ENCODE data around the gene CHRNB1.

CHRNB1 gene

DNA sequence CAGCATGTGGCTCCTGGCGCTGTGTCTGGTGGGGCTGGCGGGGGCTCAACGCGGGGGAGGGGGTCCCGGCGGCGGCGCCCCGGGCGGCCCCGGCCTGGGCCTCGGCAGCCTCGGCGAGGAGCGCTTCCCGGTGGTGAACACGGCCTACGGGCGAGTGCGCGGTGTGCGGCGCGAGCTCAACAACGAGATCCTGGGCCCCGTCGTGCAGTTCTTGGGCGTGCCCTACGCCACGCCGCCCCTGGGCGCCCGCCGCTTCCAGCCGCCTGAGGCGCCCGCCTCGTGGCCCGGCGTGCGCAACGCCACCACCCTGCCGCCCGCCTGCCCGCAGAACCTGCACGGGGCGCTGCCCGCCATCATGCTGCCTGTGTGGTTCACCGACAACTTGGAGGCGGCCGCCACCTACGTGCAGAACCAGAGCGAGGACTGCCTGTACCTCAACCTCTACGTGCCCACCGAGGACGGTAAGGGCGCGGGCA lies 36.6 kb upstream of the CHRNB1 start:
- no peak for DNase-seq (ENCODE audit: extremely low read depth, low read depth)
- H3K4me3 ChIP-seq (replicated peaks; ENCODE audit: low read depth, low read length) = no peak overlapping the region
- TF ChIP-seq, protein P1, sequence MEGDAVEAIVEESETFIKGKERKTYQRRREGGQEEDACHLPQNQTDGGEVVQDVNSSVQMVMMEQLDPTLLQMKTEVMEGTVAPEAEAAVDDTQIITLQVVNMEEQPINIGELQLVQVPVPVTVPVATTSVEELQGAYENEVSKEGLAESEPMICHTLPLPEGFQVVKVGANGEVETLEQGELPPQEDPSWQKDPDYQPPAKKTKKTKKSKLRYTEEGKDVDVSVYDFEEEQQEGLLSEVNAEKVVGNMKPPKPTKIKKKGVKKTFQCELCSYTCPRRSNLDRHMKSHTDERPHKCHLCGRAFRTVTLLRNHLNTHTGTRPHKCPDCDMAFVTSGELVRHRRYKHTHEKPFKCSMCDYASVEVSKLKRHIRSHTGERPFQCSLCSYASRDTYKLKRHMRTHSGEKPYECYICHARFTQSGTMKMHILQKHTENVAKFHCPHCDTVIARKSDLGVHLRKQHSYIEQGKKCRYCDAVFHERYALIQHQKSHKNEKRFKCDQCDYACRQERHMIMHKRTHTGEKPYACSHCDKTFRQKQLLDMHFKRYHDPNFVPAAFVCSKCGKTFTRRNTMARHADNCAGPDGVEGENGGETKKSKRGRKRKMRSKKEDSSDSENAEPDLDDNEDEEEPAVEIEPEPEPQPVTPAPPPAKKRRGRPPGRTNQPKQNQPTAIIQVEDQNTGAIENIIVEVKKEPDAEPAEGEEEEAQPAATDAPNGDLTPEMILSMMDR (IDR thresholded peaks at IDR 0.05; ENCODE audit: low read depth, low read length, missing control alignments) = no peak

DNA sequence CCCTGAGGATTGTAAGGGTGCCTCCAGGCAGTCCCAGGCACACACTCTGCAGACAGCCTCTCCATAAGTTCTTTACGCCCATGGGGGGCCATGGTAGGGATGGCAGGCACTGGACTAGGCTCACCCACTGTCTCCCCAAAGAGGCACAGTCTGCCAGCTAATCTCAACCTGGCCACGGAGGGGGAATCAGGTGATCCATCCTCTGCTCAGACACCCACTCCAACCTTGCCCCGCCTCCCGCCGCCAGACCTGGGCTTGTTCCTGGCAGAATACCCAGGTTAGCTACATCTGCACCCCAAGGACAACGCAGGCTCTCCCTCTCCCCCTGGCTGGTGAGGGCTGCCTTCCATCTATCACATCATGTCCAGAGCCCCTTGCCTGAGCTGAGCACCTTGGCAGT lies 36.0 kb upstream of the CHRNB1 start:
- no peak overlapping the region for H3K4me3 ChIP-seq (replicated peaks; ENCODE audit: low read depth, low read length)
- no peak for DNase-seq (ENCODE audit: extremely low read depth, low read depth)
- TF ChIP-seq, protein P1 (IDR thresholded peaks at IDR 0.05; ENCODE audit: low read depth, low read length, missing control alignments) = no peak

DNA sequence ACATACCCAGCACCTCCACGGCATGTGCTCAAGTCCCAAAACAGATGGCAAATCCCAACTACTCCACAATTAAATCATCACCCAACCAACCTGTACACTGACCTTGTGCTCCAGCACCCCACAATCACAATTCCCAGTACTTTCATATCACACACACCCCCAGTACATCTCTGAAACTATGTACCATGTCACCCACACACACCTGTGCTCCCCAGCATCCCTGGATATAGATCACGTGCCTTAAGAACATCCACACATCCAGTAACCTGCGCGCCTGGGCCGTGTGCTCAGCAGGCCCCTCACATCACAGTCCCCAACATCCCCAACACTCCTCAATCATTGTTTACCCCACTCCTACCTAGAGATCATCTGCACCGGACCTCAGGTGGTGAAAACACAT lies 35.1 kb upstream of the CHRNB1 start:
- TF ChIP-seq, protein P1 (IDR thresholded peaks at IDR 0.05; ENCODE audit: low read depth, low read length, missing control alignments) = no peak
- DNase-seq (ENCODE audit: extremely low read depth, low read depth) = no peak
- H3K4me3 ChIP-seq (replicated peaks; ENCODE audit: low read depth, low read length) = no peak overlapping the region

DNA sequence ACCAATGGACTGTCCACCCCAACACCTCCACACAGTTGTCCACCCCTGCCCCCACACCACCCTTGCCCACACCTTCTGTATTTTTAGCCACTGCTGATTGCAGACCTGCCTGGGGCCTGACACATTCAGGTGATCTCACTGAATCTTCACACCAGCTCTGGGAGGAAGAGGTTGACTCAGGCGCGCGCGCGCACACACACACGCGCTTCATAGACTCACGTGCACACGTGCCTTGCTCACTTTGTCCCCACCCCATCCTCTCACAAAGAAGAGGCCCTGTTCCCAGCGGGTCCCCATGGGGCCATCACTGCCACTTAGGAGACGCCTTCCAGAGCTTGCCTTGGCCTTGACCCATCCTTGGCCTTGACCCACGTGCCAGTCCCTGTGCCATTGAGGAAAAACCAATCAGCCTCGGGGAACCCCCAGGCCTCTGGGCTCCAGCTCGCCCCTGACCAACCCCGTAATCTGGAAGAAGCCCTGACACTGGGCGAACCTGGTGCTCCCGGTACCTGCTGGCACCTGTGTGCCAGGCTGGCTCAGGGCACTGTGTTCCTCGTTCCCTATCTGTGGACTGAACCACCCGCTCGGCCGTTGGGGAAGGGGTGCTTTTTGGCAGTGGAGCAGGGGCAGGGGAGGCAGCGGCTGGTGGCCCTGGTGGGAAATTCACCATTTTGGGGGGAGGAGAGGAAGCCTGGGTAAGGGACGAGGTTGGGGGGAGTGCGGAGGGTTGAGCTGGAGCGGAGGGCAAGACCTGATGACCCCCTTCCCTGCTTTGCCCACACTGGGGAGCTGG lies 34.0 kb upstream of the CHRNB1 start:
- no peak overlapping the region for H3K4me3 ChIP-seq (replicated peaks; ENCODE audit: low read depth, low read length)
- TF ChIP-seq, protein P1 (IDR thresholded peaks at IDR 0.05; ENCODE audit: low read depth, low read length, missing control alignments) = no peak
- no peak for DNase-seq (ENCODE audit: extremely low read depth, low read depth)

DNA sequence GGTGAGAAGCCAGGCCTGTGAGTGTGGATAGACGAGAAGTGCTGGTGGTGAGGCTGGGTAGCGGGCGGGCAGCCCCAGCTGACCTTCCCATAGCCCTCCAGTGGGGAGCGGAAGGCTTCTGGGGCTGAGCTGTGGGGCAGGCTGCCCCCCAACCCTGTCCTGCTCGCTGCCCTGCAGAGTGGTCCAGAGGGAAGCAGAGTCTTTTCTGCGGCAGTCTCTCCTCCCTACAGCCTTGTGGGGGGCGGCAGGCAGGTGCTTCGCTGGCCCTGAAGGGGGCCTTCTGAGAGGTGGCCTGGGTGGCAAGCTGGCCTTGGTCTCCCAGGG lies 33.5 kb upstream of the CHRNB1 start:
- TF ChIP-seq, protein P1 (IDR thresholded peaks at IDR 0.05; ENCODE audit: low read depth, low read length, missing control alignments) = no peak
- DNase-seq (ENCODE audit: extremely low read depth, low read depth) = no peak
- no peak overlapping the region for H3K4me3 ChIP-seq (replicated peaks; ENCODE audit: low read depth, low read length)

DNA sequence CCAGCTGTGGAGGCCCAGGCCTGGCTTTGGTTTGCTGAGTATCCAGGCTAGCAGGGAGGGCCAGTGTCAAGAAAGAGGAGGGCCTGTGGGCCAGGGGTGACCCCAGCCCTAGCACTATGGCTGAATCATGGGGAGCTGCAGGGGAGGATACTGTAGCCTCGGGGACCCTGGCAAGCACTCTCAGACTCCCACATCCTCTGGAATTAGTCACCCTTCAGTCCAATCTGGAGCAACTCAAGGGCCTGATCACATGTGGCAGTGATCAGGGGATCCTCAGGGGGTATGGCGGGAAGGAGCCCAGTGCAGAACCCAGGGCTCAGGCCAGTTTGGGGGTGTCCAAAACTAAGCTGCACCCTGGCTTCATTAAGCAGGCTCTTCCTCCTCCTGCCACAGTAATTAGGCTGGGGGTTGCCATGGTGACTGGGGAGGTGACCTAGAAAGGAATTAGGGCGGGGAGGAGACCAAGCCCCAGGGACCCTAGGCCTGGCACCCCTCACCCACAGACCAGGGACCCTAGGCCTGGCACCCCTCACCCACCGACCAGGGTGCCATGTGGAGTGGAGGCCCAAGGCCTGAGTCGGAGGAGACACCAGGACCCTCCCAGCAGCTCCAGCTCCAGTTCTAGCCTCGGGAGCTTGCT lies 31.4 kb upstream of the CHRNB1 start:
- H3K4me3 ChIP-seq (replicated peaks; ENCODE audit: low read depth, low read length) = no peak overlapping the region
- TF ChIP-seq, protein P1 (IDR thresholded peaks at IDR 0.05; ENCODE audit: low read depth, low read length, missing control alignments) = no peak
- DNase-seq (ENCODE audit: extremely low read depth, low read depth) = no peak
